C4-2B (cell line): ENCODE measurements around the gene DPCD.

Experiments
- CTCF ChIP-seq: fragments of 450-650 bp; conservative IDR thresholded peaks from 2 replicates; pipeline ENCODE4 v1.5.1; 2017; ENCODE audit warnings: mild to moderate bottlenecking
- ZFX ChIP-seq: fragments of 450-650 bp; IDR thresholded peaks from 2 replicates; pipeline ENCODE4 v1.6.1; 2017

- TF ChIP-seq CTCF (no peak), ZFX (no peak)
Measured at GRCh38 chr10:101597091-101597900, 9.2 kb downstream of the DPCD start.
